ENCODE data around the gene PLD3. TPM values are rescaled to one million over a fixed set of nuclear protein-coding genes. Genes with fewer than 3 reads are reported as not detected.

PLD3 gene
- total RNA-seq, 1 donor from 2014 or later = 740 TPM

Small RNAs within 50 kb of the gene (microRNA-seq; reads per million reads assigned to microRNA genes)
- gene MIR6796 = not detected

Other genes with a start within 250 kb of the PLD3 start
- 11.1 and 12.8 TPM in 2 replicates for gene MAP3K10, start 157.3 kb upstream of the PLD3 start, total RNA-seq
- not detected in 2 replicates for gene TTC9B, start 130.3 kb upstream of the PLD3 start, total RNA-seq
- gene CCNP, start 122.0 kb upstream of the PLD3 start, total RNA-seq = not detected in 2 replicates
- 91.2 and 93.3 TPM in 2 replicates for gene AKT2, start 63.4 kb upstream of the PLD3 start, total RNA-seq
- gene C19orf47, start 298 bp upstream of the PLD3 start, total RNA-seq = 60.5 and 67.8 TPM in 2 replicates
- 0.05 and 0.26 TPM in 2 replicates for gene HIPK4, start 41.5 kb downstream of the PLD3 start, total RNA-seq
- 2.6 and 2.8 TPM in 2 replicates for gene PRX, start 64.7 kb downstream of the PLD3 start, total RNA-seq
- gene SERTAD1, start 77.3 kb downstream of the PLD3 start, total RNA-seq = 12.9 and 23.0 TPM in 2 replicates
- 28.1 and 35.2 TPM in 2 replicates for gene SERTAD3, start 95.6 kb downstream of the PLD3 start, total RNA-seq
- 75.8 and 76.3 TPM in 2 replicates for gene BLVRB, start 117.0 kb downstream of the PLD3 start, total RNA-seq
- 0.31 and 1.3 TPM in 2 replicates for gene SPTBN4, start 118.3 kb downstream of the PLD3 start, total RNA-seq
- 27.8 and 32.2 TPM in 2 replicates for gene SHKBP1, start 228.2 kb downstream of the PLD3 start, total RNA-seq